Esophagus mucosa (tissue), 1 donor: ENCODE data around the gene ADCK1. TPM values are rescaled to one million over a fixed set of nuclear protein-coding genes. Genes with fewer than 3 reads are reported as not detected.
A peak's percentile ranks its signal among the peaks of the same experiment; 100 is the strongest.
"Not testable (repeated sequence)": the region's sequence is repeated elsewhere in the genome, so short reads cannot be mapped to it uniquely, and the experiment has no call there.

ENCODE experiments used
- ATAC-seq: fragments of 200-7000 bp; cut with Tn5 transposase; one replicate; pipeline ENCODE4 v1.9.1; 2020
- total RNA-seq: library from RNA; stranded (reverse); gene quantifications from one replicate; pipeline ENCODE4 v1.2.4, GENCODE V29; 2023
- donor health status: DM: yes; HTN: yes; CAD: no.

ADCK1 gene
- total RNA-seq, 1 donor from 2014 or later: 4.3 TPM

GRCh38 chr14:77906446-77906845, 106.5 kb downstream of the ADCK1 start:
- no peak for ATAC-seq

- peak; percentile 17 for ATAC-seq
Observed at GRCh38 chr14:77908847-77909246, 108.9 kb downstream of the ADCK1 start.

GRCh38 chr14:77909911-77910310, 110.0 kb downstream of the ADCK1 start:
- no peak for ATAC-seq

GRCh38 chr14:77910506-77910905, 110.6 kb downstream of the ADCK1 start:
- ATAC-seq: no peak

GRCh38 chr14:77911356-77911755, 111.4 kb downstream of the ADCK1 start:
- ATAC-seq: no peak

- no peak for ATAC-seq
Observed at GRCh38 chr14:77912754-77913556, 113.0 kb downstream of the ADCK1 start.

- ATAC-seq: no peak
Observed at GRCh38 chr14:77914073-77914721, 114.3 kb downstream of the ADCK1 start.

GRCh38 chr14:77915390-77915789, 115.5 kb downstream of the ADCK1 start:
- ATAC-seq: not testable (repeated sequence)

GRCh38 chr14:77917491-77918201, 117.7 kb downstream of the ADCK1 start:
- ATAC-seq: no peak

- ATAC-seq: no peak
Observed at GRCh38 chr14:77918448-77918847, 118.5 kb downstream of the ADCK1 start.

GRCh38 chr14:77920312-77920711, 120.4 kb downstream of the ADCK1 start:
- ATAC-seq: no peak

- ATAC-seq: no peak
Observed at GRCh38 chr14:77921818-77922217, 121.9 kb downstream of the ADCK1 start.

GRCh38 chr14:77923131-77923936, 123.4 kb downstream of the ADCK1 start:
- ATAC-seq: no peak

GRCh38 chr14:77924141-77924948, 124.4 kb downstream of the ADCK1 start:
- ATAC-seq: no peak

GRCh38 chr14:77926942-77927341, 127.0 kb downstream of the ADCK1 start:
- ATAC-seq: no peak

GRCh38 chr14:77931441-77931840, 131.5 kb downstream of the ADCK1 start:
- ATAC-seq: no peak

GRCh38 chr14:77936138-77936639, 136.3 kb downstream of the ADCK1 start:
- no peak for ATAC-seq

- ATAC-seq: no peak
Observed at GRCh38 chr14:77947372-77947771, 147.5 kb downstream of the ADCK1 start.

- ATAC-seq: no peak
Observed at GRCh38 chr14:77950371-77951063, 150.6 kb downstream of the ADCK1 start.

- ATAC-seq: no peak
Observed at GRCh38 chr14:77955816-77956484, 156.0 kb downstream of the ADCK1 start.
